GM12878 (cell line): ENCODE data around the gene RELL2. TPM values are rescaled to one million over a fixed set of nuclear protein-coding genes. Genes with fewer than 3 reads are reported as not detected.

Source experiments
- ATAC-seq: fragments of 200-7000 bp; cut with Tn5 transposase; 3 replicates; pipeline ENCODE4 v1.9.1; 2020; ENCODE audit warnings: mild to moderate bottlenecking, moderate library complexity
- BruUV-seq: library from RNA; stranded (reverse); fragments of 400-500 nt; replicated peaks from 2 replicates; lab custom pipeline; 2021; lab: Mats Ljungman, UMichigan
- CTCF ChIA-PET: fragments of 300-600 bp; sonication (Branson Sonifier 250); formaldehyde crosslinking; extraction: SDS; loops from one replicate; lab custom pipeline; 2021; ENCODE audit warnings: inconsistent platforms; lab: Yijun Ruan, JAX
- POLR2A ChIA-PET: fragments of 350-600 bp; formaldehyde crosslinking; extraction: SDS; loops from one replicate; lab custom pipeline; 2021; ENCODE audit warnings: inconsistent platforms; lab: Charles Lee
- RAD21 ChIA-PET: fragments of 300-600 bp; sonication (Branson Sonifier 250); formaldehyde crosslinking; loops from one replicate; lab custom pipeline; 2023; ENCODE audit warnings: antibody characterized with exemption; ENCODE audit not compliant: unreplicated experiment; lab: Charles Lee
- SMC1A ChIA-PET: fragments of 300-600 bp; sonication (Branson Sonifier 250); formaldehyde crosslinking; loops from one replicate; lab custom pipeline; 2023; ENCODE audit not compliant: unreplicated experiment, uncharacterized antibody; lab: Charles Lee
- DNase-seq: peaks from one replicate; pipeline ENCODE4 v3.0.0-alpha.2; 2011; ENCODE audit warnings: low read depth, low spot score
- FAIRE-seq: peaks from 3 replicates; lab custom pipeline; 2011; peaks lifted over from hg19 to GRCh38; lab: Jason Lieb, UNC
- H2AFZ ChIP-seq: 2 replicates; pipeline ENCODE4 v1.6.0; 2011; ENCODE audit warnings: low read depth, low read length, control low read depth; ENCODE audit not compliant: control insufficient read depth
- H3K27ac ChIP-seq: 2 replicates; pipeline ENCODE4 v1.5.1; 2011; ENCODE audit warnings: control low read depth; ENCODE audit not compliant: control insufficient read depth, insufficient read depth
- H3K27me3 ChIP-seq, 2 experiments: replicated peaks in 1 of 2; 2 replicates each; pipeline versions ENCODE4 v1.6.0 to v1.6.1; 2011; ENCODE audit warnings: low read length in 1 of 2; ENCODE audit not compliant: control insufficient read depth in 2 of 2, insufficient read depth in 2 of 2
- H3K36me3 ChIP-seq, 2 experiments: 2 replicates each; pipeline ENCODE4 v1.5.1; 2011; ENCODE audit warnings: low read length in 1 of 2; ENCODE audit not compliant: control insufficient read depth in 2 of 2, insufficient read depth in 2 of 2
- H3K4me1 ChIP-seq: 2 replicates; pipeline ENCODE4 v1.6.1; 2011; ENCODE audit warnings: mild to moderate bottlenecking, low read length, moderate library complexity, mixed read lengths; ENCODE audit not compliant: control insufficient read depth, insufficient read depth
- H3K4me2 ChIP-seq: 2 replicates; pipeline ENCODE4 v1.6.0; 2011; ENCODE audit warnings: control low read depth; ENCODE audit not compliant: control insufficient read depth, insufficient read depth
- H3K4me3 ChIP-seq: fragments of 200-600 bp; sonication (generic); 2 replicates; pipeline ENCODE4 v1.5.1; 2016
- H3K79me2 ChIP-seq: 2 replicates; pipeline ENCODE4 v1.6.0; 2011; ENCODE audit warnings: low read length; ENCODE audit not compliant: control insufficient read depth, insufficient read depth
- H3K9ac ChIP-seq: 2 replicates; pipeline ENCODE4 v1.8.0; 2011; ENCODE audit warnings: low read length, control low read depth, mixed read lengths; ENCODE audit not compliant: control insufficient read depth, insufficient read depth
- H3K9me3 ChIP-seq: replicated peaks from 3 replicates; pipeline ENCODE4 v1.5.1; 2011; ENCODE audit warnings: mild to moderate bottlenecking, low read length; ENCODE audit not compliant: control insufficient read depth, insufficient read depth
- H4K20me1 ChIP-seq: 2 replicates; pipeline ENCODE4 v1.6.0; 2011; ENCODE audit not compliant: control insufficient read depth, insufficient read depth
- CREM ChIP-seq: IDR thresholded peaks from 2 replicates; pipeline ENCODE4 v1.6.1; 2014; ENCODE audit warnings: antibody characterized with exemption, low read depth
- FOXK2 ChIP-seq: fragments of 450-650 bp; IDR thresholded peaks from 2 replicates; pipeline ENCODE4 v1.6.1; 2017; ENCODE audit warnings: mild to moderate bottlenecking, moderate library complexity
- HDAC2 ChIP-seq: fragments of 200-600 bp; sonication (generic); IDR thresholded peaks from 2 replicates; pipeline ENCODE4 v1.6.1; 2017
- IKZF2 ChIP-seq, 2 experiments: fragments of 450-650 bp; IDR thresholded peaks; 2 replicates each; pipeline ENCODE4 v1.6.1; 2017; ENCODE audit warnings: mild to moderate bottlenecking in 2 of 2, moderate library complexity in 2 of 2
- PAX8 ChIP-seq: fragments of 450-650 bp; IDR thresholded peaks from 2 replicates; pipeline ENCODE4 v1.6.1; 2017; ENCODE audit warnings: mild to moderate bottlenecking, moderate library complexity
- RAD21 ChIP-seq: IDR thresholded peaks from 2 replicates; pipeline ENCODE4 v1.6.1; 2011; ENCODE audit warnings: mild to moderate bottlenecking, low read depth, low read length, moderate library complexity; ENCODE audit not compliant: insufficient read depth
- SREBF1 ChIP-seq: IDR thresholded peaks from 2 replicates; pipeline ENCODE4 v1.6.1; 2012; ENCODE audit warnings: mild to moderate bottlenecking, low read length
- SRF ChIP-seq, 2 experiments: IDR thresholded peaks; 2 replicates each; pipeline ENCODE4 v1.6.1; 2011; ENCODE audit warnings: low read depth in 2 of 2, low read length in 2 of 2, mild to moderate bottlenecking in 1 of 2, moderate library complexity in 1 of 2
- TAF1 ChIP-seq: IDR thresholded peaks from 2 replicates; pipeline ENCODE4 v1.6.1; 2011; ENCODE audit warnings: mild to moderate bottlenecking, low read depth, low read length, borderline replicate concordance
- TCF3 ChIP-seq: IDR thresholded peaks from 2 replicates; pipeline ENCODE4 v1.6.1; 2012; ENCODE audit warnings: low read depth, mild to moderate bottlenecking, low read length, borderline replicate concordance; ENCODE audit not compliant: insufficient read depth
- ZNF622 ChIP-seq: fragments of 450-650 bp; IDR thresholded peaks from 2 replicates; pipeline ENCODE4 v1.6.1; 2017; ENCODE audit warnings: mild to moderate bottlenecking, inconsistent platforms
- WGBS: methylation state at CpG from one replicate; pipeline ENCODE4 v1.1.6; 2016; ENCODE audit warnings: low lambda C conversion rate; ENCODE audit not compliant: insufficient replicate concordance, insufficient coverage; ENCODE audit errors: missing lambda C conversion rate; 5-methylcytosine and 5-hydroxymethylcytosine counted together
- in situ Hi-C: fragments of 300-500 bp; cut with MboI; formaldehyde crosslinking; loops from 9 replicates; pipeline ENCODE4 v1.14.3; 2018; ENCODE audit warnings: mixed read lengths
- intact Hi-C: fragments of 100-400 bp; cut with micrococcal nuclease; formaldehyde crosslinking; loops from one replicate; pipeline ENCODE4 v1.14.2; 2022; ENCODE audit not compliant: unreplicated experiment
- polyA plus RNA-seq, 11 experiments: library from polyadenylated mRNA; depleted of rRNA in 4 of 11; unstranded in 6 of 11; stranded (reverse) in 5 of 11; fragments of >200 nt; fragmentation: Nextera tagmentation in 4 of 11; fragmentation: Illumina TruSeq in 1 of 11; extraction: Ambion mirVana in 4 of 11; extraction: Trizol in 1 of 11; gene quantifications; 1 replicate in 1 of 11; 2 replicates in 10 of 11; pipeline versions ENCODE4 v1.2.1 to v1.2.3, GENCODE V29; 2011 to 2016; ENCODE audit warnings: inconsistent platforms in 2 of 11, missing spikeins in 2 of 11, low read depth in 1 of 11
- total RNA-seq, 4 experiments: library from RNA; depleted of rRNA in 3 of 4; stranded (reverse); fragments of >200 nt in 3 of 4; fragmentation: Illumina TruSeq in 1 of 4; extraction: Trizol in 1 of 4; gene quantifications; 2 replicates each; pipeline versions ENCODE4 v1.2.1 to v1.2.3, GENCODE V29; 2013 to 2021
- TF ChIP-seq, protein P1 (sequence below): fragments of 450-650 bp; IDR thresholded peaks from 2 replicates; pipeline ENCODE4 v1.6.1; 2017; ENCODE audit warnings: low read depth, mild to moderate bottlenecking, moderate library complexity
- TF ChIP-seq, protein P2 (sequence below): IDR thresholded peaks from 2 replicates; pipeline ENCODE4 v1.6.1; 2011; ENCODE audit warnings: low read depth, mild to moderate bottlenecking, low read length, moderate library complexity, borderline replicate concordance; ENCODE audit errors: extremely low read depth
- TF ChIP-seq, protein P3 (sequence below): fragments of 450-650 bp; IDR thresholded peaks from 2 replicates; pipeline ENCODE4 v1.6.1; 2018; ENCODE audit warnings: mild to moderate bottlenecking, low read depth, moderate library complexity; ENCODE audit not compliant: partially characterized antibody
- TF ChIP-seq, protein P4 (sequence below): fragments of 450-650 bp; IDR thresholded peaks from 2 replicates; pipeline ENCODE4 v1.6.1; 2016; ENCODE audit warnings: mild to moderate bottlenecking, moderate library complexity, borderline replicate concordance

RELL2 gene
- total and polyA plus RNA-seq, 10 of the 15 experiments (the other 5 are each of a cell fraction or from before 2014, with no cell fraction given), result 0.23 to 21.4 (median 7.1) TPM

DNA sequence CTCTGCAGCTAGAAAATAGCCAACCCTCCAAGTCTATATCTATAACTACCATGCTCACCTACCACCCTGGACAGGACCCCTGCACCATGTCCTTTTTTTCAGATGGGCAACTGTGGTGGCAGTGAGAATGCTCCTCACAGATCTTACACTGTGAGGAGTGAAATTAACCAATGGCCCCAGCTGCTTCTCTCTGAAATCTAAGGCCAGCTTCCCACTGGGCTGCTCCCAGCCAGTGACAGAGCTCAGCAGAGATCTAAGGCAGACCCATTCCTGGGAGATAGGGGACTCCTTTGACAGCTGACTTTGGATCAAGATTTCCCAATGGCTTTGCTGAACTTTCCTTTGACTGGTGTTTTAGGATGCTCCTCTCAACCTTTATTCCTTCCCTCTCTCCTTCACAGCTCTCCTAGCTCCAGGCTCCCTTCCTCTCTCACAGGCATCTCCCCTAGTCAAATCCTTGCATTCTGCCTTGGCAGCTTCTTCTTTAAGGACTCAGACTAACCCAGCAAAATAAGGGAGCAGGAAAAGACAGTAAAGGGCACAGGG, 46.9 kb downstream of the RELL2 start (continued):
- TF ChIP-seq RAD21, result no peak
- no peak for TF ChIP-seq CREM
- no peak for TF ChIP-seq PAX8
- TF ChIP-seq HDAC2, result no peak
- no peak for TF ChIP-seq FOXK2
- TF ChIP-seq, protein P1, sequence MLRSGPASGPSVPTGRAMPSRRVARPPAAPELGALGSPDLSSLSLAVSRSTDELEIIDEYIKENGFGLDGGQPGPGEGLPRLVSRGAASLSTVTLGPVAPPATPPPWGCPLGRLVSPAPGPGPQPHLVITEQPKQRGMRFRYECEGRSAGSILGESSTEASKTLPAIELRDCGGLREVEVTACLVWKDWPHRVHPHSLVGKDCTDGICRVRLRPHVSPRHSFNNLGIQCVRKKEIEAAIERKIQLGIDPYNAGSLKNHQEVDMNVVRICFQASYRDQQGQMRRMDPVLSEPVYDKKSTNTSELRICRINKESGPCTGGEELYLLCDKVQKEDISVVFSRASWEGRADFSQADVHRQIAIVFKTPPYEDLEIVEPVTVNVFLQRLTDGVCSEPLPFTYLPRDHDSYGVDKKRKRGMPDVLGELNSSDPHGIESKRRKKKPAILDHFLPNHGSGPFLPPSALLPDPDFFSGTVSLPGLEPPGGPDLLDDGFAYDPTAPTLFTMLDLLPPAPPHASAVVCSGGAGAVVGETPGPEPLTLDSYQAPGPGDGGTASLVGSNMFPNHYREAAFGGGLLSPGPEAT, result no peak

DNA sequence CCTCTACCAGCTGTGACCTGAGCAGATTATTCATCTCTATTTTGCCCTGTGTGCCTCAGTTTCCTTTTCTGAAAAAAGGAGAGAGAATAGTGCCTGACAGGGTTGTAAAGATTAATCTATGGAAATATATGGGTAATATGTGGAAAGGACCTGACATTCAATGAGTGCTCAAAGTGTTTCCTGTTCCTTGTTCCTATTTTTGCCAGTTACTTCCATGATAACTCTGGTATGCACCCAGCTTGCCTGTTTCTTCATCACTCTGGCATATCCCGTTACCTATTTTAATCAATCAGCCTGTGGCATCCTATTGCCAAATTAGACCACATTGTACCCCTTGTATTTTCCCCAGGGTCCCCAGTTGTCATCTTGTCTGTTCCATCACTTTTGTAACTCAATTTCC, 48.8 kb downstream of the RELL2 start:
- POLR2A ChIA-PET, result interaction anchor here (0.6 kb wide), 1 partner anchor 93 kb away, joined by 3 read pairs; no protein-coding TSS in a partner anchor
- SMC1A ChIA-PET, result no interaction called here
- H3K4me3 ChIP-seq, result no peak overlapping the region
- no peaks in the 10 kb centered on the region for H3K36me3 ChIP-seq
- DNase-seq (no peak), FAIRE-seq (no peak), ATAC-seq (no peak)
- in situ Hi-C loops (no loop called here), intact Hi-C loops (no loop called here)
- H4K20me1 ChIP-seq, result no peaks in the 10 kb centered on the region
- no peaks in the 10 kb centered on the region for H3K9me3 ChIP-seq
- H2AFZ ChIP-seq, result no peak overlapping the region
- H3K79me2 ChIP-seq, result no peaks in the 10 kb centered on the region
- no TSS peak for BruUV-seq
- no peaks in the 10 kb centered on the region for H3K4me1 ChIP-seq
- H3K27me3 ChIP-seq, result peaks cover 2 to 12% of the 10 kb centered on the region in 2 experiments
- WGBS, result 100% methylated on average over 1 of the region's 1 CpG
- no peak overlapping the region for H3K4me2 ChIP-seq
- no peak overlapping the region for H3K27ac ChIP-seq
- CTCF ChIA-PET, result interaction anchor here (1.3 kb wide), 1 partner anchor 458 kb away, joined by 3 read pairs; no protein-coding TSS in a partner anchor
- RAD21 ChIA-PET, result no interaction called here
- H3K9ac ChIP-seq, result no peak overlapping the region
- TF ChIP-seq TAF1, result no peak
- TF ChIP-seq SRF (IDR thresholded peaks at IDR 0.05; ENCODE audit: low read depth in 2 of 2, low read length in 2 of 2), result no peak
- TF ChIP-seq, protein P2, sequence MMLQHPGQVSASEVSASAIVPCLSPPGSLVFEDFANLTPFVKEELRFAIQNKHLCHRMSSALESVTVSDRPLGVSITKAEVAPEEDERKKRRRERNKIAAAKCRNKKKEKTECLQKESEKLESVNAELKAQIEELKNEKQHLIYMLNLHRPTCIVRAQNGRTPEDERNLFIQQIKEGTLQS, result no peak
- TF ChIP-seq, protein P3, sequence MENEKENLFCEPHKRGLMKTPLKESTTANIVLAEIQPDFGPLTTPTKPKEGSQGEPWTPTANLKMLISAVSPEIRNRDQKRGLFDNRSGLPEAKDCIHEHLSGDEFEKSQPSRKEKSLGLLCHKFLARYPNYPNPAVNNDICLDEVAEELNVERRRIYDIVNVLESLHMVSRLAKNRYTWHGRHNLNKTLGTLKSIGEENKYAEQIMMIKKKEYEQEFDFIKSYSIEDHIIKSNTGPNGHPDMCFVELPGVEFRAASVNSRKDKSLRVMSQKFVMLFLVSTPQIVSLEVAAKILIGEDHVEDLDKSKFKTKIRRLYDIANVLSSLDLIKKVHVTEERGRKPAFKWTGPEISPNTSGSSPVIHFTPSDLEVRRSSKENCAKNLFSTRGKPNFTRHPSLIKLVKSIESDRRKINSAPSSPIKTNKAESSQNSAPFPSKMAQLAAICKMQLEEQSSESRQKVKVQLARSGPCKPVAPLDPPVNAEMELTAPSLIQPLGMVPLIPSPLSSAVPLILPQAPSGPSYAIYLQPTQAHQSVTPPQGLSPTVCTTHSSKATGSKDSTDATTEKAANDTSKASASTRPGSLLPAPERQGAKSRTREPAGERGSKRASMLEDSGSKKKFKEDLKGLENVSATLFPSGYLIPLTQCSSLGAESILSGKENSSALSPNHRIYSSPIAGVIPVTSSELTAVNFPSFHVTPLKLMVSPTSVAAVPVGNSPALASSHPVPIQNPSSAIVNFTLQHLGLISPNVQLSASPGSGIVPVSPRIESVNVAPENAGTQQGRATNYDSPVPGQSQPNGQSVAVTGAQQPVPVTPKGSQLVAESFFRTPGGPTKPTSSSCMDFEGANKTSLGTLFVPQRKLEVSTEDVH, result no peak
- no peak for TF ChIP-seq HDAC2
- TF ChIP-seq SREBF1, result no peak
- TF ChIP-seq, protein P4, sequence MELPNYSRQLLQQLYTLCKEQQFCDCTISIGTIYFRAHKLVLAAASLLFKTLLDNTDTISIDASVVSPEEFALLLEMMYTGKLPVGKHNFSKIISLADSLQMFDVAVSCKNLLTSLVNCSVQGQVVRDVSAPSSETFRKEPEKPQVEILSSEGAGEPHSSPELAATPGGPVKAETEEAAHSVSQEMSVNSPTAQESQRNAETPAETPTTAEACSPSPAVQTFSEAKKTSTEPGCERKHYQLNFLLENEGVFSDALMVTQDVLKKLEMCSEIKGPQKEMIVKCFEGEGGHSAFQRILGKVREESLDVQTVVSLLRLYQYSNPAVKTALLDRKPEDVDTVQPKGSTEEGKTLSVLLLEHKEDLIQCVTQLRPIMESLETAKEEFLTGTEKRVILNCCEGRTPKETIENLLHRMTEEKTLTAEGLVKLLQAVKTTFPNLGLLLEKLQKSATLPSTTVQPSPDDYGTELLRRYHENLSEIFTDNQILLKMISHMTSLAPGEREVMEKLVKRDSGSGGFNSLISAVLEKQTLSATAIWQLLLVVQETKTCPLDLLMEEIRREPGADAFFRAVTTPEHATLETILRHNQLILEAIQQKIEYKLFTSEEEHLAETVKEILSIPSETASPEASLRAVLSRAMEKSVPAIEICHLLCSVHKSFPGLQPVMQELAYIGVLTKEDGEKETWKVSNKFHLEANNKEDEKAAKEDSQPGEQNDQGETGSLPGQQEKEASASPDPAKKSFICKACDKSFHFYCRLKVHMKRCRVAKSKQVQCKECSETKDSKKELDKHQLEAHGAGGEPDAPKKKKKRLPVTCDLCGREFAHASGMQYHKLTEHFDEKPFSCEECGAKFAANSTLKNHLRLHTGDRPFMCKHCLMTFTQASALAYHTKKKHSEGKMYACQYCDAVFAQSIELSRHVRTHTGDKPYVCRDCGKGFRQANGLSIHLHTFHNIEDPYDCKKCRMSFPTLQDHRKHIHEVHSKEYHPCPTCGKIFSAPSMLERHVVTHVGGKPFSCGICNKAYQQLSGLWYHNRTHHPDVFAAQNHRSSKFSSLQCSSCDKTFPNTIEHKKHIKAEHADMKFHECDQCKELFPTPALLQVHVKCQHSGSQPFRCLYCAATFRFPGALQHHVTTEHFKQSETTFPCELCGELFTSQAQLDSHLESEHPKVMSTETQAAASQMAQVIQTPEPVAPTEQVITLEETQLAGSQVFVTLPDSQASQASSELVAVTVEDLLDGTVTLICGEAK, result no peak
- TF ChIP-seq TCF3, result no peak
- TF ChIP-seq ZNF622, result no peak
- no peak for TF ChIP-seq IKZF2 (IDR thresholded peaks at IDR 0.05)
